Measurements from ENCODE around the gene STRN4.
"Not testable (repeated sequence)": the region's sequence is repeated elsewhere in the genome, so short reads cannot be mapped to it uniquely, and the experiment has no call there.

Gene STRN4

GRCh38 chr19:46772170-46773017 is 26.1 kb upstream of the STRN4 start:
- no peak for DNase-seq (ENCODE audit: low read depth, low spot score)

GRCh38 chr19:46768746-46769145 is 22.5 kb upstream of the STRN4 start:
- peak; percentile 51 for DNase-seq (ENCODE audit: low read depth, low spot score)

DNA sequence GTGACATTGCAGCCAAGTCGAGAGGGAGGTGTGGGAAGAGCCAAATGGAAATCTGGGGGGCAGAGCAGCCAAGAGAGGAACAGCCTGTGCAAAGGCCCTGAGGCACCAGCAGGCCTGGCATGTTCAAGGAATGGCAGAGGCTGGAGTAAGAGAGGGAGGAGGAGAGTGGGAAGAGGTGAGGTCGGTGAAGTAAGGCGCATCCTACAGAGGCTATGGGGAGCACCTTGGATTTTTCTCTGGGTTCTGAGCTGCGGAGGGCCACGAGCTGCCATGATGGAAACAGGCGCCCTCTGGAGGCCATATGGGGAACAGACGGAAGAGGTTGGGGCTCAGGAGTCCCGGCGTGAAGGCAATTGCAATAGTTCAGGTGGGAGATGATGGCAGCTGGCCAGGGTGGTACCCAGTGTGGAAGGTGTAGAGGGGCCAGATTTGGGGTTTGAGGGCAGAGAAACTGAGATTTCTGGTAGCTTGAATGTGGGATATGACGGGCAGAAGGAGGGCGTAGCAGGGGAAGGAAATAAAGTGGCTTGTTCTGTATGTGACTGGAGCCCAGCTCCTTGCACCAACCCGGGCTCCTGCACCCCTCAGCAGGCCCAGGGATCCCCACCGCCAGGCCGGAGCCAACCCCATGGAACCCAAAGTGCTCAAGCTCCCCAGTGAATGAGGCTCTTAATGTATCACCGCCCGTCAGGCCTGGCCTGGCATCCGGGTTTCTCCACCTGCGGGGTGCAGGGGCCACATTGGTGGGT is 20.5 kb upstream of the STRN4 start:
- peak; percentile 81 for DNase-seq (ENCODE audit: low read depth, low spot score)

- DNase-seq (ENCODE audit: low read depth, low spot score), result no peak
Observed at GRCh38 chr19:46764817-46765291, 18.6 kb upstream of the STRN4 start.

GRCh38 chr19:46762245-46762890 is 16.1 kb upstream of the STRN4 start:
- DNase-seq (ENCODE audit: low read depth, low spot score), result no peak

DNA sequence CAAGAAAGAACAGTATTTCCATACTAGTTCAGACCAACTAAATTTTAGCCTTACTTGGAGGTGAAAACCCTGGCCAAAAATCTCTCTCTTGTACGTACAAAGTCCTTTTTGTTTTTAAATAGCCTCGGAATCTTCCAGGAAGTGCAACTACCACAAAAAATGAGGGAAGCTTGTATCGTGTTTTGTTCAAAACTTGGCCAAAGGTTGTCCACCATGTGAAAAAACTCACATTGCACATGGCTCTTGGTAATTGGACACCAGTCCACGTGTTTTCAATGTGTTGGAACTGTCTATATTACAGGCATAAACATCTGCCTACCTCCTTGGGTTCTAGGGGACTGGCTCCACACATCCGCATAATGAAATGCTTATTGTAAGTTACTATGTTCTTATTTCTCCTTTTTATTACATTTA is 15.2 kb upstream of the STRN4 start:
- DNase-seq (ENCODE audit: low read depth, low spot score), result no peak

GRCh38 chr19:46760897-46761296 is 14.6 kb upstream of the STRN4 start:
- DNase-seq (ENCODE audit: low read depth, low spot score), result not testable (repeated sequence)

- no peak for DNase-seq (ENCODE audit: low read depth, low spot score)
Observed at GRCh38 chr19:46760363-46760762, 14.1 kb upstream of the STRN4 start.

- DNase-seq (ENCODE audit: low read depth, low spot score), result no peak
Observed at GRCh38 chr19:46759817-46760333, 13.6 kb upstream of the STRN4 start.

DNA sequence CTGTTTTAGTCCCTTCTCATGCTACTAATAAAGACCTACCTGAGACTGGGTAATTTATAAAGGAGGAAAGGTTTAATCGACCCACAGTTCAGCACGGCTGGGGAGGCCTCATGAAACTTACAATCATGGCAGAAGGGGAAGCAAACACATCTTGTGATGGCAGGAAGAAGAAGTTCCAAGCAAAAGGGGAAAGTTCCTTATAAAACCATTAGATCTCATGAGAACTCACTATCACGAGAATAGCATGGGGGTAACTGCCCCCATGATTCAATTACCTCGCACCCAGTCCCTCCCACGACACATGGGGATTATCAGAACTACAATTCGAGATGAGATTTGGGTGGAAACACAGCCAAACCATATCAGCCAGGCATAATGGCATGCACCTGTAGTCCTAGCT is 13.0 kb upstream of the STRN4 start:
- no peak for DNase-seq (ENCODE audit: low read depth, low spot score)

GRCh38 chr19:46756544-46756888 is 10.3 kb upstream of the STRN4 start:
- DNase-seq (ENCODE audit: low read depth, low spot score), result no peak

GRCh38 chr19:46755853-46756543 is 9.7 kb upstream of the STRN4 start:
- no peak for DNase-seq (ENCODE audit: low read depth, low spot score)

GRCh38 chr19:46755077-46755852 is 9.0 kb upstream of the STRN4 start:
- no peak for DNase-seq (ENCODE audit: low read depth, low spot score)

GRCh38 chr19:46753420-46754155 is 7.3 kb upstream of the STRN4 start:
- DNase-seq (ENCODE audit: low read depth, low spot score), result peak; percentile 63

- peak; percentile 81 for DNase-seq (ENCODE audit: low read depth, low spot score)
Observed at GRCh38 chr19:46748325-46749109, 2.3 kb upstream of the STRN4 start.

DNA sequence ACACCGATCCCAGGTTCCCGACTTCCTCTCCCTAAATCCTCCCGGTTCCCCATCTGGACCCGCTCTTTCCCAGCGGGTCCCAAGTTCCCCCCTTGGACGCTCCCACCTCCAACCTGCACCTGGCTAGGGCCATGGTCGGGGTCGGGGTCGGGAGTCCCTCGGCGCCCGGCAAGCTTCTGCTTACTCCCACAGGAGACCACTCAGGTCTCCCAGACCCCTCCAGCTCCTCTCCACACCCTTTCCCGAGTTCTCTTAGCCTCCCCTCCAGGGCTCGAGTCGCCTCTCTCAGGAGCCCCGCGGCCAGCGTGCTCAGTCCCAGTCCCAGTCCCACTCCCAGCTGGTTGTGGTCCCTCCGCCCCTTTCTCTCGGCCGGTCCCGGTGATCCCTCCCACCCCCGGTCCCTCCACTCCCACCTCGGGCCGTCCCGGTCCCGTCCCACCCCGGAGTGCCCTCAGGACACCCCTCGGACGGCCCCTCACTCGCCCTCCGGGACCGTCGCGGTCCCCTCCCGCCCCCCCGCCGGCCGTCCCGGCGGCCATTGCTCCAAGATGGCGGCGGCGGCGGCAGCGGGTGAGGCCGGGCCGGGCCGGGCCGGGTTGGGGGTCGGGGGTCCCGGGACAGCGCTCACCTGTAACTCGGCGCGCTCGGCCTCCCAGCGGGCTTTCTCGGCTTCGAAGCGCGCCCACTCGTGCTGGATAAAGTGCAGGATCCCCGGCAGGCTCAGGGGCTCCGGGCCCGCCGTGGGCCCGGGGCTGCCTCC is 549 bp downstream of the STRN4 start, which contains the start of gene FKRP:
Gene FKRP, plus strand, starts transcription at position 537 of the 760 bp plus-strand sequence. CDS start 9,394 bp downstream, outside the sequence.
- DNase-seq (ENCODE audit: low read depth, low spot score), result no peak

GRCh38 chr19:46745030-46745429 is 1.2 kb downstream of the STRN4 start:
- DNase-seq (ENCODE audit: low read depth, low spot score), result no peak

DNA sequence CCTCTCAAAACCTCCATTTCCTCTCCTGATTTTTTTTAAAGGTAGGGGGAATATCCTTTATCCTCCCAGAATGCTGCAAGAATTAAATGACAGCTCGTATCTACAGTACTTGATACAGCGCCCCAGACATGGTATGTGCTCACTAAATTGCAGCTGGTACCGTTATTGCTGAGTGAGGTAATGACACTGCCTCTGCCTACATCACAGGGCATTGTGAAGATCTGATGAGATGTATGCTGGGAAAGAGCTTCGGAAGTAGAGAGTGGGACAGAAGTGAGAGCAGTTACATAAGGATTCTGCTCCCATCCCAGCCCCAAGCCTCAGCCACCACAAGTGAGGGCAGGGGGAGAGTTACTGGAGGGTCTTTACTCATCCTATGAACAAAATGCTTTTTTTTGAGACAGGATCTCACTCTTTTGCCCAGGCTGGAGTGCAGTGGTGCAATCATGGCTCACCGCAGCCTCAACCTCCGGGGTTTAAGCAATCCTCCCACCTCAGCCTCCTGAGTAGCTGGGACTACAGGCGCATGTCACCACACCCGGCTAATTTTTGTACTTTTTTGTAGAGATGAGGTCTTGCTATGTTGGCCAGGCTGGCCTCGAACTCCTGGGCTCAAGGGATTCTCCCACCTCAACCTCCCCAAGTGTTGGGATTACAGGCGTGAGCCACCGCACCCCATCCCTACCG is 2.1 kb downstream of the STRN4 start:
- DNase-seq (ENCODE audit: low read depth, low spot score), result no peak
